ENCODE measurements around the gene PGF. TPM values are rescaled to one million over a fixed set of nuclear protein-coding genes. Genes with fewer than 3 reads are reported as not detected.

PGF gene
- total RNA-seq, 6 donors from 2014 or later = 0.89 to 21.3 (median 5.0) TPM

DNA sequence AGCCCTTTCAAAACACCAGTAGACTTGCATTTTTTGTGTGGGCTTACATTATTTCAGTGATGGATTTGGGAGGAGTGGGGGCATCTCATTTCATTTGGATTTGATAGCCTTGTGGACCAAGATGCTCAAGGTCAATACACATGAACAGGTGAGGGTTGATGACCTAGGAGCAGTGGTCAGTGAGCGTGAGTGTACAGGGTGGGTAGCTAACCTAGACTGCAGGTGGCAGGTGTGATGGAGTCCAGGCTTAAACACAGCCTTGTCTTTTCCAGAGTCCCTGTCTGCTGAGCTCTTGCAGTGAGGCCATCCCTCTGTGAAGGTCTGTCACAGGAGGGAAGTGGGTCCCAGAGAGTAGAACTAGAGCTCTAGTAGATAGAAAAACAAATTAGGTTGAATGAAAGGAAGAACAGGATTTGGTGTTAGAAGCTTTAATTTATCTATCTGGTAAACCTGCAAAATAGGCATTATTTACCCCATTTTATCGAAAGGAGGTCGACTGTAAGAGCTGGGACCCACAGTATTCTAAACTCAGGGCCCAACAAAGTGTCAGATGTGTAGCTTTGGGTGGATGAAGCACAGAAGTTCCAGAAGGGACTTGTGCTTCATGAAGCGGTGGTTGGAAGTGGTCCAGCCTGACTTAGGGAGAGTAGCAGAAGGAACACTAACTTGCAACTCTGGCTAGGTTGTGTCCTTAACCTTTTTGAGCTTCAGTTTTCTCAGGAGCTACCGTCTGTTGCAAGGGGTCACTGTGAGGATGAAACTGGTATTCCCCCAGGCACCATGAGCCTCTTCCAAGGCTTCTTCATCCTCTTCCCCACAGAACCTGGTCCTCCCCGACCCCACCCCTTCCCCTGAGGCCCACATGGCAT is 50.5 kb downstream of the PGF start:
- no peak overlapping the region for H3K4me3 ChIP-seq
- no peaks in the 10 kb centered on the region for H3K9me3 ChIP-seq
- H3K36me3 ChIP-seq = peaks cover 32 to 59% (median 35%) of the 10 kb centered on the region in 4 donors
- peak overlapping the region in 1 of 4 donors; percentile 19 for H3K27ac ChIP-seq
- ATAC-seq (ENCODE audit: low FRiP score in 2 of 2) = no peak
- no peak for DNase-seq
- H3K27me3 ChIP-seq = no peaks in the 10 kb centered on the region
- TF ChIP-seq EP300 (IDR thresholded peaks at IDR 0.05) = no peak
- no peak for TF ChIP-seq POLR2A (IDR thresholded peaks at IDR 0.05)
- TF ChIP-seq POLR2AphosphoS5 (IDR thresholded peaks at IDR 0.05) = no peak
- TF ChIP-seq, protein P1, sequence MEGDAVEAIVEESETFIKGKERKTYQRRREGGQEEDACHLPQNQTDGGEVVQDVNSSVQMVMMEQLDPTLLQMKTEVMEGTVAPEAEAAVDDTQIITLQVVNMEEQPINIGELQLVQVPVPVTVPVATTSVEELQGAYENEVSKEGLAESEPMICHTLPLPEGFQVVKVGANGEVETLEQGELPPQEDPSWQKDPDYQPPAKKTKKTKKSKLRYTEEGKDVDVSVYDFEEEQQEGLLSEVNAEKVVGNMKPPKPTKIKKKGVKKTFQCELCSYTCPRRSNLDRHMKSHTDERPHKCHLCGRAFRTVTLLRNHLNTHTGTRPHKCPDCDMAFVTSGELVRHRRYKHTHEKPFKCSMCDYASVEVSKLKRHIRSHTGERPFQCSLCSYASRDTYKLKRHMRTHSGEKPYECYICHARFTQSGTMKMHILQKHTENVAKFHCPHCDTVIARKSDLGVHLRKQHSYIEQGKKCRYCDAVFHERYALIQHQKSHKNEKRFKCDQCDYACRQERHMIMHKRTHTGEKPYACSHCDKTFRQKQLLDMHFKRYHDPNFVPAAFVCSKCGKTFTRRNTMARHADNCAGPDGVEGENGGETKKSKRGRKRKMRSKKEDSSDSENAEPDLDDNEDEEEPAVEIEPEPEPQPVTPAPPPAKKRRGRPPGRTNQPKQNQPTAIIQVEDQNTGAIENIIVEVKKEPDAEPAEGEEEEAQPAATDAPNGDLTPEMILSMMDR (IDR thresholded peaks at IDR 0.05) = no peak
- peaks cover 0 to 17% (median 6%) of the 10 kb centered on the region in 4 donors for H3K4me1 ChIP-seq
- WGBS, 2 donors = 83 to 86% methylated on average over 6 of the region's 6 CpGs

DNA sequence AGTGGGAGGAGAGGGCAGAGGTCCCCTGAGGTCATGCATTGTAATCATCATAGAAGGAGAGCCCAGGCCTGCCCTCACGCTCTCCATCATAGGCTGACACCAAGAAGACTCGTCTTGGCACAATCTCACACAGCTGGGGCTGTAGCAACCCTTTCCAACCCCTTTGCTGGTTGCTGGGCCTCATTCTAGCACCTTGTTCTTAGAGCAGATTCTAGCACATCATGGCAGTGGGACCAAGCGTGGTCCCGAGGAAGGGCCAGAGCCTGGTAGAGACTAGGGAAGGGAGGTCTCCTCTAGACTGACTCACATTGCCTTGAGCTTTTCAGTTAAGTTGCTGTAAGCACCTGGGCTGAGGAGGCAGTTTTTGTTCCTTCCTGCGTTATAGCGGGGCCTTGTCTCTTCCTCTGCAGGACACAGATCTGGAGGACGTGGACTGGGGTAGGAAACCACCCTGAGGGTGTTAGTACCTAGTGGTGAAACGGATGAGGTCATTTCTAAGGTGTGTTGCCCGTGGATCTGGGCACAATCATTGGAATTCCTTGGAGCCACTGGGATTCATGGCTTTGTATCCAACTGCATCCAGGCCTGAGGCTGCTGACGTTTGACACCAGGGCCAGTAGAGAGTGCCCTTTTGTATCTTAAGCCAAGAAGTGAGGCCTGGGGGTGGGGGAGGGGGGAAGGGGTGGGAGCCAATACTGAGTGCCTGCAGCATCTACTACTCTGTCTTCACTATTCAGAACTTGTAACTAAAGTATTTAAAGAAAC is 52.3 kb downstream of the PGF start:
- H3K4me3 ChIP-seq = no peak overlapping the region
- ATAC-seq (ENCODE audit: low FRiP score in 2 of 2) = no peak
- no peaks in the 10 kb centered on the region for H3K9me3 ChIP-seq
- H3K27me3 ChIP-seq = no peaks in the 10 kb centered on the region
- H3K4me1 ChIP-seq = peaks cover 0 to 17% (median 6%) of the 10 kb centered on the region in 4 donors
- peaks cover 49 to 77% (median 53%) of the 10 kb centered on the region in 4 donors for H3K36me3 ChIP-seq
- WGBS, 2 donors = 80% methylated on average over 8 to 10 of the region's 10 CpGs
- TF ChIP-seq, protein P1 (IDR thresholded peaks at IDR 0.05) = no peak
- TF ChIP-seq EP300 (IDR thresholded peaks at IDR 0.05) (no peak), POLR2AphosphoS5 (IDR thresholded peaks at IDR 0.05) (no peak), POLR2A (IDR thresholded peaks at IDR 0.05) (no peak)
- no peak overlapping the region for H3K27ac ChIP-seq
- no peak for DNase-seq

DNA sequence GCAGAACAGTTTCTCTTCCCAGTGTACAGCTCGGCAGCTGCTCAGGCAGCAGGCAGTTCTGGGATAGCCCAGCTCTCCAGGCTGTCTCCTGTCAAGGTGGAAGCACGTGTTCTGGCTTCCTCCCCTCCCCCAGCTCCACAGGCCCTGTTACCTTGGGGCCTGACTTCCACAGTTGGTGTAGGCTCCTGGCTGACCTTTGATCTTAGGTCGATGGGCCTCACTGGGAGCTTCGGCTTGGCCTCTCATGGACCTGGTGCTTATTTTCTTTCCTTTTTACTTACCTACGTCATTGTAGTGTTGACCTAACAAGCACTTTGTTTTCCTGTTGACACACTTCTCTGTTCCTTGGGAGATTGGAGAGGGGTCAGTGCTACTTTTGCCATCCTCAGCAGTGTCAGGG is 56.7 kb downstream of the PGF start:
- DNase-seq = no peak
- WGBS, 2 donors = 91 to 93% methylated on average over 5 of the region's 5 CpGs
- H3K36me3 ChIP-seq = peaks cover 89 to 100% (median 93%) of the 10 kb centered on the region in 4 donors
- no peak for ATAC-seq (ENCODE audit: low FRiP score in 2 of 2)
- no peak for TF ChIP-seq EP300 (IDR thresholded peaks at IDR 0.05)
- TF ChIP-seq POLR2A (IDR thresholded peaks at IDR 0.05) = no peak
- TF ChIP-seq, protein P1 (IDR thresholded peaks at IDR 0.05) = no peak
- no peak for TF ChIP-seq POLR2AphosphoS5 (IDR thresholded peaks at IDR 0.05)
- peaks cover 0 to 4% (median 0%) of the 10 kb centered on the region in 4 donors for H3K4me1 ChIP-seq
- no peaks in the 10 kb centered on the region for H3K9me3 ChIP-seq
- H3K27ac ChIP-seq = no peak overlapping the region
- no peak overlapping the region for H3K4me3 ChIP-seq
- no peaks in the 10 kb centered on the region for H3K27me3 ChIP-seq

DNA sequence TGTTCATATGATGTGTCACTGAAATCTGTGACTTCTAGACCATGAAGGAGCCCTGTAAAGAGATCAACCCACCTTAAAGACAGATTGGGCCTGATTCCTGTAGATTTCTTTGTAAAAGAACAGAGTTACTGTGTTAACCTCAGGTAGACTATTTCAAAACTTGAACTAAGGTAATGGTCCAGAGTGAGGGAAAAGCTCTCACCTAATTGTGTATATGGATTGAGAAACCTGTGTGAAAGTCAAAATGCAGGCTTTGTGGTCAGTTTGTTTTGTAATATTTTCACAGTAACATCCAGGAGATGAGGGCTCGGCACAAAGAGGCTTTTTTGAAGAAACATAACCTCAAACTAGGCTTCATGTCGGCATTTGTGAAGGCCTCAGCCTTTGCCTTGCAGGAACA is 57.3 kb downstream of the PGF start:
- TF ChIP-seq POLR2A (IDR thresholded peaks at IDR 0.05) (no peak), EP300 (IDR thresholded peaks at IDR 0.05) (no peak), POLR2AphosphoS5 (IDR thresholded peaks at IDR 0.05) (no peak)
- TF ChIP-seq, protein P1 (IDR thresholded peaks at IDR 0.05) = no peak
- peaks cover 0 to 5% (median 4%) of the 10 kb centered on the region in 4 donors for H3K4me1 ChIP-seq
- H3K36me3 ChIP-seq = peaks cover 92 to 100% (median 97%) of the 10 kb centered on the region in 4 donors
- H3K9me3 ChIP-seq = no peaks in the 10 kb centered on the region
- WGBS, 2 donors = 80 to 93% methylated on average over 2 of the region's 2 CpGs
- ATAC-seq (ENCODE audit: low FRiP score in 2 of 2) = no peak
- H3K27me3 ChIP-seq = no peaks in the 10 kb centered on the region
- DNase-seq = no peak
- H3K27ac ChIP-seq = no peak overlapping the region
- no peak overlapping the region for H3K4me3 ChIP-seq

Measured in upper lobe of left lung (tissue), 6 donors.